GM18498 (cell line): ENCODE data around the gene TBXT.

ENCODE experiments used
- ATAC-seq: cut with Tn5 transposase; IDR thresholded peaks from one replicate; pipeline ENCODE4 v1.9.1; 2021; ENCODE audit warnings: mild to moderate bottlenecking, moderate library complexity; ENCODE audit not compliant: unreplicated experiment

Gene TBXT

DNA sequence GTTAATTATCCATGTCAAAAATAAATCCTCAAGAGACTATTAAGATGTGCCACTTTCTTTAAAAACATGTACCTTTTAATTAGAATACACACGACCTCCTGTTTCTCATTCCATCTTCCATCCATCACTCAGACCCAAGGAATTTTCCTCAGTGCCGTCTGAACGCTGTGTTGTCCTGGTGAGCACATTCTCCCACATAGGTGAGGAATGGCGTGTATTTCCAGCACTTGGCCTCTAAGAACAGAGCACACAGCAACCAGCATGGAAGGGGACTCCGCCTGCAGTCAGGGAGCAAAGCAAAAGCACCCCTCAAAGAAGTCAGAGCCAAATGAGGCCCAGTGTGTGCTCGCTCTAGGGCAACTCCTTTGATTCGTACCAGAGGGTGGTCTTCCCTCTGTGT is 45.9 kb downstream of the TBXT start:
- ATAC-seq, result no peak

DNA sequence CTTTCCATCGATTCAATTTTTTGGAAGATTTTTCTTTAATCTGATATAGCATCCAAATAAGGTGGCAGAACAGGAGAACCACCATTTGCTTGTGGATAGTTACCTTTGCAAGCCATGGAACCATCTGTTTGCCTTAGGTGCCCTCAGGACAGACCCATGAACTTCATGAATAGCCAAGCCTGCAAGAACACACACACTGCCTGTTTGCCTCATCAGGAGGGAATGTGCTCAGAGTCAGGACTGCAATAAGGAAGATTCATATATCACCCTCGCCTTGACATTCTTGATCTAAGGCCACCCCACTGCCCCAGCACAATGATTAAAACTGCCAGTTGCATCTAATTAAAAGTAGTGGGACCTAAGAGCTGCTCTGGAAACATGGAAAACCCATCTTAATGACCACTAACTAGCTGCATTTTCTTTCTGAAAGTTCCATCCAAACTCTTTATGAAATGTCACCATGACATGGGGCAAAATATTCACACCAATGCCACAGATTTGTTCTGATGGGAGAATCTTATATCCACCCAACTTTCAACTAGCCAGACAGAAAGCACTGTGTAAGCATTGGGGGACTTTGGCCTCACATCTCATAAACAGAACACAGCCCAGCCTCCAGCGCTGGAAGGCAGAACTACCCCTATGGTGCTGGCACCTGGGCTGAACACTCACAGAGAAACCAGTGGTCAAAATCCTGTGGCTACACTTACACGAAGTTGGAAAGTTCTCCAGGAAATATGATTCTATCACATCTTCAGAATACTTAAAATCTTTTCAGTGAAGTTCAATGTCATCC is 48.3 kb downstream of the TBXT start:
- ATAC-seq, result no peak

DNA sequence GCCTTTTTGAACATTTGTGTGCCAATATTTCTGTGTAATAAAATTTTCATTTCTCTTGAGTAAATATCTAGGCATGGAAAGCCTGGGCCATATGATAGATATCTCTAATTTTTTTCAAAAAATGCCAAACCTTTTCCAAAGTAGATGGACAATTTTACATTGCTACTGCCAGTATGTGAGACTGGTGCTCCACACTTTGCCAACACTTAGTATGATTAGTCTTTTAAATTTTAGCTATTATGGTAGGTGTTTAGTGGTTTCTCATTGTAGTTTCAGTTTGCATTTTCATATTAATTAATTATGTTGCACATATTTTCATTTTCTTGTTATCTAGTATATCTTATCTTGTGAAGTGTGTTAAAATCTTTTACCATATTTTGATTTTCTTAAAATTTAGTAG is 52.0 kb downstream of the TBXT start:
- no peak for ATAC-seq

DNA sequence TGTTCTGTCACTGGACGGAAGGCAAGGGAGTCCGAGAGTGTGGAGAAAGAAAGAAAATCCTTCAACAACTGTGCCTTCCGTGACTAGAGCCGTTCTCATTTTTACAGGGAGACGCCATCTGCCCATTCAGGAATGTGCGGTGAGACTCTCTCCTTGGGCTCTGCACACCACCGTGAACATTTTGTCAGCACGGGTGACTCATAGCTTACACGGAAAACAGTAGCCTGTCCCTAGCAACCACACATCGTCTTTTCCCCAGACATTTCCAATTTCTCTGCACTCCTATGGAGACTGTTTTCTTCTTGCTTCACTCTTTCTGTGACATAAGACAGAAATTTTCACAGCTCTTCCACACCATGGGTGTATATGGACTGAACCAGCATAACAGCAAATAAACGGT is 55.1 kb downstream of the TBXT start:
- ATAC-seq, result no peak

DNA sequence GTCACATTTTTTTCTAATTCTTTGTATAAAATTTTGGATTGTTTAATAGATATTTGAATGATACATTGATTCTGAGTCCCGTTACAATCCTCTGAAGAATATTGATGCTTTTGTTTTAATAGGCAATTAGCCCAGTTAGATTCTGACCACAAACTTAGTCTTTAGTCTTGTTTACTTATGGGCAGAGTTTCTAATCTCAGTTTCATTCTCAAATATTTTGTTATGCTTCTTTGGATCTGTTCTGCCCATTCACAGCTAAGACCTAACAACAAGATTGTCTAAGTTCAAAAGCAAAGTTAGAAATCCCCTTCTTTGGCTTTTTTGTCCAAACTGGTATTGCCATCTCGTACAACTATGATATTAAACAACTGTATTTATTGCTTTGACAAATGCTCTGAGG is 58.0 kb downstream of the TBXT start:
- ATAC-seq, result peak; percentile 69
